OCI-LY3 (cell line): ENCODE data around the gene SERPINB1.

Source experiments
- CTCF ChIP-seq: fragments of 200-600, 300-600 bp; sonication (generic); IDR thresholded peaks from 2 replicates; pipeline ENCODE4 v1.5.1; 2014; ENCODE audit warnings: antibody characterized with exemption, low read length, low read depth
- EZH2phosphoT487 ChIP-seq: fragments of 200-600 bp; shearing (Covaris generic); IDR thresholded peaks from 2 replicates; pipeline ENCODE4 v1.6.1; 2018; ENCODE audit warnings: antibody characterized with exemption, mixed run types, low read depth

GRCh38 chr6:2839982-2840748, 1.5 kb downstream of the SERPINB1 start:
- no peak for TF ChIP-seq CTCF
- no peak for TF ChIP-seq EZH2phosphoT487
